GM12872 (cell line): ENCODE measurements around the gene SPATA2L.

Experiments used
- CTCF ChIP-seq: IDR thresholded peaks from 3 replicates; pipeline ENCODE4 v1.5.1; 2011; ENCODE audit warnings: low read depth, mild to moderate bottlenecking, low read length, moderate library complexity; ENCODE audit not compliant: insufficient read depth

SPATA2L gene

DNA sequence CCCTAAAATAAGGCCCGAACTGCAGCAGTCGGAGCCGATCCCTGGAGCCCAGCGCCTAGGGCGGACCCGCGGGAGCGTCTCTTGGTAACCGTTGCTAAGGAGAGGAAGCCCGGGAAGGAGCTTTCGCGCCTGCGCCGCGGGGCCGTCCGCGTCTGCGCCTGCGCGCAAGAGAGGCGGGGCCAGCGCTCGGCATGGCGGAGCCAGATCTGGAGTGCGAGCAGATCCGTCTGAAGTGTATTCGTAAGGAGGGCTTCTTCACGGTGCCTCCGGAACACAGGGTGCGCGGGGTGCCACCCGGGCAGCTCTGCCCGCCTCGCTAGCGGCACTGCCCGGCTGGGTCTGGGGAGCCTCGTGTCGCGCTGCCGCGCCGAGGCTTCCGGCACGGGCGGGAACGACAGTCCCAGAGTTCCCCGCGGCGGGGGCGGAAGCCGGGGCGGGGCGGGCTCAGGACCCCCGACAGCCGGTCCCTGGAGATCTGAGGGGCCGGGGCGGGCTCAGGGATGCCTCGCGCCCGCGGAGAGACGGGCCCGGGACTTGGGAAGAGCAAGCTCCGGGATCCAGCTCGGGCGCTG, 14.9 kb downstream of the SPATA2L start, which contains the start of gene CDK10:
CDK10 (plus strand) TSS at position 170 of the 572 bp plus-strand sequence; CDS start at position 192, 22 bp downstream.
- TF ChIP-seq CTCF, result no peak

GRCh38 chr16:89685916-89686315, 15.6 kb downstream of the SPATA2L start:
- TF ChIP-seq CTCF, result no peak

- no peak for TF ChIP-seq CTCF
These were observed 23.2 kb downstream of the SPATA2L start for GRCh38 chr16:89678258-89678657.

- TF ChIP-seq CTCF, result no peak
These were observed 29.1 kb downstream of the SPATA2L start for GRCh38 chr16:89672177-89672941.

DNA sequence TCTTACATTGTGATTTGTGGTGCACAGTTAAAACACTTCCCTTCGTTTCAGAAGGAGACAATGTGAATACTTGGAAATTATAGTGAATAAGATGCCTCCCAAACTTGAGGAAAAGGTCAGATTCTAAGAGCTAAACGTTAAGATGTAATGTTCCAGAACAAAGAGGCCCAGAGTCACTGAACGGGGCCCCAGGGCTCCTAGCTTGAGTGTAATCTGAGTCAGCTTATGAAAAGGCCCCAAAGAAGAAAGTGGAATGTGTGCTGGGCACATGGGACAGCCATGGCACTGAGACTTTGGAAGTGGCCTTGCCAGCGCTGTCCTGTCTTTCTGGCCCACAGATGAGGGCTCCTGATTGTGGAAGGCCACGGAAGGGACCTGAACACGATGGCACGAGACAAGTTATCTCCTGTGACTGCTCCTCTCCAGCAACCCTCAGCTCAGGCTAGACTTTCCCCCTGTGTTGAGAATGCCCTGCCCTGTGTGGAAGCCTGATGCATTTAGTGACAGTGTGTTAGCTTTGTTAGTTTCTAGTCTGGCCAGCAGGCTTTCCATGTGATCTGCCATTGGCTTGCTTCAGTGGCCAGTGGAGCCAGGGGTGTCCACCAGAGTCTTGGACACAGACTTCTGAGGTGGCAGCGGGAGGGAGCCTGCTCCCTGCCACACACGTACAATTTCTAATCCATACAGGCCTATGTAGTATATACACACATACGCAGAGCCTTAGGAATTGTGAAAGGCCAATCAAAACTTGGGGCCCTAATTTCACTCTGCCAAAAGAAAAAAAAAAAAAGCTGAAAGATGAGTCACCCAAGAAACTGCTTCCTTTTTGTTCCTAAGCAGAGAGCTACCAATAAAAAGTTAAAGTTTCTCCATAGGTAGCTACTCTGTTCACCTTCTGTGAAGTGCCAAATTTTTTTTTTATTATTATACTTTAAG, 30.7 kb downstream of the SPATA2L start:
- TF ChIP-seq CTCF, result no peak

DNA sequence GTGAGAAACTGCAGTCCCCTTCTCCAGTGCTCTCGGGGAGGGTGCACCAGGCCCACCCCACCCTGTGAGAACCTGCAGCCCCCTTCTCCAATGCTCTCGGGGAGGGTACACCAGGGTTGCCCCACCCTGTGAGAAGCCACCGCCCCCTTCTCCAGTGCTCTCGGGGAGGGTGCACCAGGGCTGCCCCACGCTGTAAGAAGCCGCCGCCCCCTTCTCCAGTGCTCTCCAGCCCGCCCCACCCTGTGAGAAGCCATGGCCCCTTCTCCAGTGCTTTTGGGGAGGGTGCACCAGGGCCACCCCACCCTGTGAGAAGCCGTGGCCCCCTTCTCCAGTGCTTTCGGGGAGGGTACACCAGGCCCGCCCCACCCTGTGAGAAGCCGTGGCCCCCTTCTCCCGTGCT, 31.8 kb downstream of the SPATA2L start:
- TF ChIP-seq CTCF, result no peak

DNA sequence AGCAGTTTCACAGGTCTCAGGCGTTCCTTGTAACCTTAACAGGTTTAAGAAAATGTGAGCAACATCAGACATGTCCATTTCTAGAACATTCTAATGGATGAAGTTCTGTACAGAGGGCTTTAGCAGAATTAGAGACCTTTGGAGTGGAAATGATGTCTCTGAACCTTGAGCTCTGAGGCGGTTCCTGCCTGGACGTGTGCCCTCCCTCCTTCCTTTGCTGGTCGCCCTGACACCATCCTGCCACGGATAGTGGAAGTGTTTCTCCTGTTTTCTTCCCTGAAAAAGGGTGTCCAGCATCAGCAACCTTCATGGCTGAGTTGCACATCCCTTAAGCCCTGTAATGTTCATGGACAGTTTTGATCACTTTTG, 32.7 kb downstream of the SPATA2L start:
- TF ChIP-seq CTCF, result no peak
